Endodermal cell (in vitro differentiated cells): ENCODE measurements around the gene RASL11B. TPM values are rescaled to one million over a fixed set of nuclear protein-coding genes. Genes with fewer than 3 reads are reported as not detected.

Source experiments
- DNase-seq: peaks from one replicate; pipeline ENCODE4 v3.0.0-alpha.2; 2017
- H3K27ac ChIP-seq: 2 replicates; pipeline ENCODE4 v1.5.1; 2013; ENCODE audit warnings: mild to moderate bottlenecking, low read depth, low read length, moderate library complexity
- H3K27me3 ChIP-seq: 2 replicates; pipeline ENCODE4 v1.6.1; 2013; ENCODE audit warnings: mild to moderate bottlenecking, low read length, moderate library complexity; ENCODE audit not compliant: insufficient read depth, control insufficient read depth, poor library complexity, severe bottlenecking
- H3K36me3 ChIP-seq: 2 replicates; pipeline ENCODE4 v1.7.0; 2013; ENCODE audit warnings: mild to moderate bottlenecking, low read length, moderate library complexity; ENCODE audit not compliant: control insufficient read depth, insufficient read depth
- H3K4me1 ChIP-seq: one replicate; pipeline ENCODE4 v1.7.0; 2013; ENCODE audit warnings: low read length; ENCODE audit not compliant: control insufficient read depth, insufficient read depth
- H3K4me3 ChIP-seq: 2 replicates; pipeline ENCODE4 v1.5.1; 2013; ENCODE audit warnings: mild to moderate bottlenecking, low read length, moderate library complexity
- H3K9ac ChIP-seq: 2 replicates; pipeline ENCODE4 v1.6.1; 2013; ENCODE audit warnings: mild to moderate bottlenecking, low read length, moderate library complexity; ENCODE audit not compliant: poor library complexity, severe bottlenecking; ENCODE audit errors: extremely low read depth
- H3K9me3 ChIP-seq: 2 replicates; pipeline ENCODE4 v1.6.1; 2013; ENCODE audit warnings: mild to moderate bottlenecking, low read length, moderate library complexity; ENCODE audit not compliant: control insufficient read depth
- H3K27ac Mint-ChIP-seq: 2 replicates; pipeline ENCODE4 v1.8.0; 2020; ENCODE audit warnings: mixed read lengths
- H3K27me3 Mint-ChIP-seq: 2 replicates; pipeline ENCODE4 v1.8.0; 2021; ENCODE audit warnings: mild to moderate bottlenecking, mixed read lengths; ENCODE audit not compliant: insufficient read depth
- H3K36me3 Mint-ChIP-seq: 2 replicates; pipeline ENCODE4 v1.8.0; 2020; ENCODE audit warnings: low read depth, mixed read lengths
- H3K4me1 Mint-ChIP-seq: 2 replicates; pipeline ENCODE4 v1.8.0; 2020; ENCODE audit warnings: mixed read lengths
- H3K4me3 Mint-ChIP-seq: 2 replicates; pipeline ENCODE4 v1.8.0; 2020; ENCODE audit warnings: mild to moderate bottlenecking, moderate library complexity, mixed read lengths
- H3K9me3 Mint-ChIP-seq: 2 replicates; pipeline ENCODE4 v1.8.0; 2020; ENCODE audit warnings: mild to moderate bottlenecking, mixed read lengths
- CTCF ChIP-seq: fragments of 200-600 bp; sonication (generic); conservative IDR thresholded peaks from 2 replicates; pipeline ENCODE4 v1.5.0; 2021; ENCODE audit warnings: antibody characterized with exemption, mild to moderate bottlenecking
- WGBS, 2 experiments: methylation state at CpG; one replicate each; pipeline versions ENCODE4 v1.1.5 to v1.1.7; 2013; ENCODE audit warnings: missing lambda C conversion rate in 2 of 2, mixed read lengths in 1 of 2; ENCODE audit not compliant: insufficient coverage in 1 of 2, insufficient read length in 1 of 2; 5-methylcytosine and 5-hydroxymethylcytosine counted together
- total RNA-seq, 2 donors: library from RNA; stranded (reverse); fragmentation: NEBNext Ultra II Directional in 1 of 2; extraction: Animal tissue kit (Norgen Biotek cat#: 25700) in 1 of 2; gene quantifications; 2 replicates in 1 of 2; 3 replicates in 1 of 2; pipeline ENCODE4 v1.2.1, GENCODE V29; 2021

RASL11B gene
- total RNA-seq, 2 donors from 2014 or later, result 7.0 to 12.7 TPM

DNA sequence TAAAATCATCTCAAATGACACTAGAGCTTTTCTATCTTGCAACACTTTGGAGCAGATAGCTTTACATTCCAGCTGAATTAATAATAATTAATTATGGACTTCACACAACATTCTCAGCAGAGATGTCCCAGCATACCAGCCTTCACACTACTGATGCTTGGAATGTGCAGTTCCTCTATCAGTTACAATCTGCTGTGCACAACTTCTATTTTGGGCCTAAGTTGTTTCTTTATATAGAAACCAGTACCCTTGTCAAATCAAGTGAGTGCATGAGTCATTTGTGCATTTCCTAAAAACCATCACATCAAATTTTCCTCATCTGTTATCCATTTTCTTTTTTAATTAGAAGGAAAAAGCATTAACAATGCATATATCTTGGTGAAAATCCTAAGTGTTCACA, 8.8 kb upstream of the RASL11B start:
- TF ChIP-seq CTCF, result no peak
- Histone ChIP-seq H3K27me3 (no peaks in the 10 kb centered on the region), H3K27ac (no peak overlapping the region), H3K4me3 (no peak overlapping the region), H3K9ac (no peak overlapping the region), H3K4me1 (no peaks in the 10 kb centered on the region), H3K36me3 (no peaks in the 10 kb centered on the region), H3K9me3 (peaks cover 14% of the 10 kb centered on the region)
- H3K9me3 Mint-ChIP-seq, result peaks cover 15% of the 10 kb centered on the region
- H3K27me3 Mint-ChIP-seq, result peaks cover 14% of the 10 kb centered on the region
- peaks cover 12% of the 10 kb centered on the region for H3K4me1 Mint-ChIP-seq
- H3K27ac Mint-ChIP-seq, result no peak overlapping the region
- no peaks in the 10 kb centered on the region for H3K36me3 Mint-ChIP-seq
- no peak overlapping the region for H3K4me3 Mint-ChIP-seq
- DNase-seq, result no peak

- Histone ChIP-seq H3K4me1 (no peaks in the 10 kb centered on the region), H3K9me3 (peaks cover 18% of the 10 kb centered on the region), H3K36me3 (no peaks in the 10 kb centered on the region), H3K27me3 (no peaks in the 10 kb centered on the region), H3K27ac (no peak overlapping the region), H3K9ac (no peak overlapping the region), H3K4me3 (no peak overlapping the region)
- peaks cover 21% of the 10 kb centered on the region for H3K9me3 Mint-ChIP-seq
- no peaks in the 10 kb centered on the region for H3K36me3 Mint-ChIP-seq
- WGBS, 2 experiments, result 83 to 90% methylated on average over 1 of the region's 1 CpG
- H3K4me3 Mint-ChIP-seq, result no peak overlapping the region
- H3K27ac Mint-ChIP-seq, result no peak overlapping the region
- peaks cover 10% of the 10 kb centered on the region for H3K4me1 Mint-ChIP-seq
- TF ChIP-seq CTCF, result no peak
- peaks cover 32% of the 10 kb centered on the region for H3K27me3 Mint-ChIP-seq
- peak; percentile 13 for DNase-seq
Measured at GRCh38 chr4:52856801-52857200, 5.3 kb upstream of the RASL11B start.

DNA sequence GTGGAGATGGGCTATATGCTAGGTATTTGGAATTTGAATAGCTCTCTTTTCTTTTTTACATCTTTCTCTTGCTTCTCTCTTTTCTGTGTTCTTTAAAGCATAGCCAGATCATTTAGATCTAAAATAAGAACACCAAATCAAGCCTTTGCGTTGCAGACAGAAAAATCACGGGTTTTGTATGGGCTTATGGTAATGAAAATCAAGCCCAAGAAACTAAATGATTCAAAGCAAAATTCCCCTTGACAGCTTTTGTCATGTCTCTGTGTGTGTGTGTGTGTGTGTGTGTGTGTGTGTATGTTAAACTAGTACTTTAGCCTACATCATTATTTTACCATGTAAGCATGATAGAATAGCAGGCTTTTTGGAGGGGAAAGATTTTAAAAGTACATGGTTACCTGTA, 1.8 kb upstream of the RASL11B start:
- Histone ChIP-seq H3K4me1 (no peaks in the 10 kb centered on the region), H3K36me3 (peaks cover 21% of the 10 kb centered on the region), H3K9me3 (peaks cover 18% of the 10 kb centered on the region), H3K27me3 (no peaks in the 10 kb centered on the region), H3K27ac (no peak overlapping the region), H3K4me3 (no peak overlapping the region), H3K9ac (no peak overlapping the region)
- DNase-seq, result no peak
- Mint-ChIP-seq H3K27me3 (peaks cover 32% of the 10 kb centered on the region), H3K36me3 (peaks cover 20% of the 10 kb centered on the region), H3K4me3 (no peak overlapping the region), H3K4me1 (peaks cover 27% of the 10 kb centered on the region), H3K9me3 (peaks cover 21% of the 10 kb centered on the region), H3K27ac (no peak overlapping the region)
- WGBS, 2 experiments, result 90% methylated on average over 2 of the region's 2 CpGs; no CpG with 5 or more reads in 1 of the 2 experiments
- TF ChIP-seq CTCF, result no peak
